ENCODE measurements around the gene MRPL55. TPM values are rescaled to one million over a fixed set of nuclear protein-coding genes. Genes with fewer than 3 reads are reported as not detected.

MRPL55 gene
- total and polyA plus RNA-seq, 8 donors: 35.4 to 45.3 (median 40.7) TPM

DNA sequence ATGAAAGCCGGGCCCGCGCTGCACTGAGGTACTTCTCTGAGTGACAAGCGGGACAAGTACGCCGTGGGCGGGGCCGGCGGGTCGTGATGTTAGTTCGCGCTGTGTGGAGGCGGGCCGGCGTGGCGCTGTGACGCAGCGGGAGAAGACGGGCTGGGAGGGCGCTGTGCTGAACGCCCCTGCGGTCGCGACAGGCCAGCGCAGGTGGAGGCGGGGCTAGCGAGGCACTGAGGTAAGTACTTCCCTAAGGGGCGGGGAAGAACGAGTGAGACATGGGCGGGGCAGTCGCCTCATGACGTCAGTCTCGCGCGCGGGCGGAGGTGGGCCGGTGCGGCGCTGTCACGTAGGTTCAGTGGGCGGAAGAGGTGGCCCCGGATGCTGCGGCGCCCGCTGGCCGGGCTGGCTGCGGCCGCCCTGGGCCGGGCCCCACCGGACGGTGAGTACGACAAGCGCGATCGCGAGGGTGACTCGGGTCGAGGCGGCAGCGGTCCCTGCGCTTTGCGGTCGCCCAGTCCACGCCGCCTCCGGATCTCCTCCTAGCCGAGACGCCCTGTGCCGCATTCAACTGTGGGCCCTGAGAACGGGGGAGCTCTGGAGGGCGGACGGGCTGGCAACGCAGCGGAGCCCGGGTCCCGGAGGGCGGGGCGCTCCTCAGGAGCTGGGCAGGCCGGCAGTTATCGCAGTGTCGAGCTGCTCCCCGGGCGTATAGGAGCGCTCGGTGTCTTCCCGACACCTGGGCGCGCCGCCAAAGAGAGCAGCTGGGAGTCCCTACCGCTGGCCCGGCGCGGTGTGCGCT is 31.0 kb upstream of the MRPL55 start, which contains the start of gene GUK1:
Gene GUK1 (plus strand): TSS at position 349 of the 793 bp plus-strand sequence. CDS start 24 bp downstream, at position 373.
- ATAC-seq: peak; percentile 93
- TF ChIP-seq, protein P1, sequence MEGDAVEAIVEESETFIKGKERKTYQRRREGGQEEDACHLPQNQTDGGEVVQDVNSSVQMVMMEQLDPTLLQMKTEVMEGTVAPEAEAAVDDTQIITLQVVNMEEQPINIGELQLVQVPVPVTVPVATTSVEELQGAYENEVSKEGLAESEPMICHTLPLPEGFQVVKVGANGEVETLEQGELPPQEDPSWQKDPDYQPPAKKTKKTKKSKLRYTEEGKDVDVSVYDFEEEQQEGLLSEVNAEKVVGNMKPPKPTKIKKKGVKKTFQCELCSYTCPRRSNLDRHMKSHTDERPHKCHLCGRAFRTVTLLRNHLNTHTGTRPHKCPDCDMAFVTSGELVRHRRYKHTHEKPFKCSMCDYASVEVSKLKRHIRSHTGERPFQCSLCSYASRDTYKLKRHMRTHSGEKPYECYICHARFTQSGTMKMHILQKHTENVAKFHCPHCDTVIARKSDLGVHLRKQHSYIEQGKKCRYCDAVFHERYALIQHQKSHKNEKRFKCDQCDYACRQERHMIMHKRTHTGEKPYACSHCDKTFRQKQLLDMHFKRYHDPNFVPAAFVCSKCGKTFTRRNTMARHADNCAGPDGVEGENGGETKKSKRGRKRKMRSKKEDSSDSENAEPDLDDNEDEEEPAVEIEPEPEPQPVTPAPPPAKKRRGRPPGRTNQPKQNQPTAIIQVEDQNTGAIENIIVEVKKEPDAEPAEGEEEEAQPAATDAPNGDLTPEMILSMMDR (IDR thresholded peaks at IDR 0.05): peak in 1 of 2 donors; percentile 65

DNA sequence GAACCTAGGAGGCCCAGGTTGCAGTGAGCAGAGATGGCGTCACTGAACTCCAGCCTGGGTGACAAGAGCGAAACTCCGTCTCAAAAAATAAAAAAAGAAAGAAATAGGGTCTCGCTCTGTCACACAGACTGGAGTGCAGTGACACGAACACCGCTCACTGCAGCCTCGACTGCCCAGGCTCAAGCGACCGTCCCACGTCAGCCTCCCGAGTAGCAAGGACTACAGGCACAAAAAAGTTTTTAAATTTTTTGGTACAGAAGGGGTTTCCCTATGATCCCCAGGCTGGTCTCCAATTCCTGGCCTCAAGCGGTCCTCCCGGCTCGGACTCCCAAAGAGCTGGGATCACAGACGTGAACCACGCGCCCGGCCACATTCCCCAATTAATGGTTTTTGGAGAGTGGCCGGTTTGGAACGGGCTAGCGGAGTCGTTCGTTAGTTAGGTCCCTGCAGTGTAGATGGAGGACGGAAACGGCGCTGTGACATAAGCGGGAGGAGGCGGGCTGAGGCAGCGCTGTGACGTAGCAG is 30.4 kb upstream of the MRPL55 start:
- TF ChIP-seq, protein P1 (IDR thresholded peaks at IDR 0.05): no peak
- intact Hi-C loops (cut with DNase I): no loop called here
- ATAC-seq: no peak

More for the DNA sequence above, 31.0 kb upstream of the MRPL55 start, which contains the start of gene GUK1:
- no peaks in the 10 kb centered on the region for H3K27me3 ChIP-seq
- intact Hi-C loops (cut with DNase I): no loop called here
- peak; percentile 99 to 100 (median 100) for DNase-seq
- H3K4me1 ChIP-seq: peaks cover 22 to 46% of the 10 kb centered on the region in 2 donors
- peak within 1 kb of the TSS; percentile 97 to 98 for H3K27ac ChIP-seq
- H3K9me3 ChIP-seq: no peaks in the 10 kb centered on the region
- H3K4me3 ChIP-seq: peak within 1 kb of the TSS; percentile 96 to 98
- H3K36me3 ChIP-seq: peaks cover 0 to 21% of the 10 kb centered on the region in 2 donors

DNA sequence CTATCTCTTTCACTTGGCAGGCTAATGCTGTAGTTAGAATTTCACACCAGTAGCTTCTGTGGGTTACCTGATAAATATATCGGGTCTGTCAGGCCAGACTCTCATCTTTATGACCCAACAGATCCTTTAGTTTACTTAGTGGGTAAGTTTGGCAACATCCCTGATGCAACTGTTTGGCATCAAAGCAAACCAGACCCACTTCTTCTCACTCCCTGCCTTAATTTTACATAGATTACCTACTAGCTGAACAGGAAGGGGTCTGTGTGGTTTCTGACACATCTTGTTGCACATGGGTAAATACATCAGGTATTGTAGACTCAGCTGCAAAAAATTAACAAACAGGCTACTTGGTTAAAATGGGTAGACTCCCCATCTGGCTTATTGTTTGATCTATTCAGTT is 27.8 kb upstream of the MRPL55 start:
- peaks cover 10 to 20% of the 10 kb centered on the region in 2 donors for H3K4me1 ChIP-seq
- no peaks in the 10 kb centered on the region for H3K27me3 ChIP-seq
- H3K4me3 ChIP-seq: no peak overlapping the region
- ATAC-seq (no peak), DNase-seq (no peak)
- intact Hi-C loops (cut with DNase I): no loop called here
- TF ChIP-seq, protein P1 (IDR thresholded peaks at IDR 0.05): no peak
- H3K27ac ChIP-seq: no peak overlapping the region
- no peaks in the 10 kb centered on the region for H3K9me3 ChIP-seq
- peaks cover 0 to 5% of the 10 kb centered on the region in 2 donors for H3K36me3 ChIP-seq

More for the DNA sequence above, 30.4 kb upstream of the MRPL55 start:
- peaks cover 0 to 14% of the 10 kb centered on the region in 2 donors for H3K36me3 ChIP-seq
- H3K27me3 ChIP-seq: no peaks in the 10 kb centered on the region
- H3K9me3 ChIP-seq: no peaks in the 10 kb centered on the region
- no peak for DNase-seq
- peaks cover 22 to 45% of the 10 kb centered on the region in 2 donors for H3K4me1 ChIP-seq
- peak overlapping the region; percentile 97 to 98 for H3K27ac ChIP-seq
- peak overlapping the region; percentile 96 to 98 for H3K4me3 ChIP-seq

DNA sequence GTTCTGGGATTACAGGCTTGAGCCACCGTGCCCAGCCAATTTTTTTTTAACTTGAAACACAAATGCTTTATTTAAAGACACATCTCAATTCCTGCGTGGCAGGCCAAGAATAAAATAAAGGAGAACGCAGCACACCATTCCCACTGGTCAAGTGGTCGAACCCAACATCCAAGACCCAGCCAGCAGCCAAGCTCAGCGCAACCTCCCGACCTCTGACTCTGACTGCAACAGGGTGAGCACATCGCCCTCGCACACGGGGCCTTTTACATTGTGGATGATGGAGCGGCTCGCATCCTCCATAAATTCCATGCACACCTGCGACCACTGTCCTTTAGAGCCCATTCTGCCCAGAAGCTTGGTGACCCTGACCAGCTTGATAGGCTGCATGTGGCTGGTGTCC is 25.5 kb upstream of the MRPL55 start:
- H3K27me3 ChIP-seq: no peaks in the 10 kb centered on the region
- TF ChIP-seq, protein P1 (IDR thresholded peaks at IDR 0.05): no peak
- intact Hi-C loops (cut with DNase I): no loop called here

DNA sequence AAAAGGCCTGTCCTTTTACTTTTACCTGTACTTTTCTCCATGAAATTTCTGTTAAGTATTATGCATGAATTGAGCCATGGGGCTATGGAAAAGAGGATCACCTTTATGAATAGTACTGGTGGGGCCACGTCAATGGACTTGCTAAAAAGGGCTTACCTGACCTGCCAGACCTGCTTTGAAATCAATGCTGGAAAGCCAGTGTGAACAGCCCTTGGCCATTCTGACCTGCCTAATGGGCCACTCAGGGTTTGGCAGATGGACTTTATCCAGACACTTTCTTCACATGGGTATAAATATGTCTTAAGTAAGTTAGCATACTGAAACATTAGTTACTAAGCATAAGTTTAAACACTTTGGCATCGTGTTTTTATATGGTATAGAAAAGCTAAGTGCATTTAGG is 22.7 kb upstream of the MRPL55 start:
- peak overlapping the region; percentile 46 to 72 for H3K27ac ChIP-seq
- intact Hi-C loops (cut with DNase I): no loop called here
- H3K4me1 ChIP-seq: peaks cover 0 to 11% of the 10 kb centered on the region in 2 donors
- no peaks in the 10 kb centered on the region for H3K27me3 ChIP-seq
- H3K4me3 ChIP-seq: no peak overlapping the region
- TF ChIP-seq, protein P1 (IDR thresholded peaks at IDR 0.05): no peak
- H3K36me3 ChIP-seq: no peaks in the 10 kb centered on the region
- DNase-seq (peak in 1 of 4 donors; percentile 35), ATAC-seq (peak; percentile 46)
- no peaks in the 10 kb centered on the region for H3K9me3 ChIP-seq

More for the DNA sequence above, 25.5 kb upstream of the MRPL55 start:
- ATAC-seq (no peak), DNase-seq (no peak)
- Histone ChIP-seq H3K36me3 (no peaks in the 10 kb centered on the region), H3K4me3 (no peak overlapping the region), H3K27ac (no peak overlapping the region), H3K4me1 (peaks cover 0 to 17% of the 10 kb centered on the region in 2 donors), H3K9me3 (no peaks in the 10 kb centered on the region)

Data from left lung (tissue), 10 donors.